ENCODE measurements around the gene RNF149. TPM values are rescaled to one million over a fixed set of nuclear protein-coding genes. Genes with fewer than 3 reads are reported as not detected.
"Not testable (repeated sequence)": the region's sequence is repeated elsewhere in the genome, so short reads cannot be mapped to it uniquely, and the experiment has no call there.

Gene RNF149
- total and polyA plus RNA-seq, 2 experiments from 2014 or later = 38.8 to 47.6 TPM

GRCh38 chr2:101241158-101241557, 67.3 kb downstream of the RNF149 start (continued):
- TF ChIP-seq ZNF331 (CRISPR knock-in tag; IDR thresholded peaks at IDR 0.05; ENCODE audit: low read depth) (no peak), EZH2 (IDR thresholded peaks at IDR 0.05; ENCODE audit: low read depth, unreplicated experiment) (no peak), ZNF462 (CRISPR knock-in tag; IDR thresholded peaks at IDR 0.05) (no peak), REST (IDR thresholded peaks at IDR 0.05; ENCODE audit: unreplicated experiment) (no peak)

GRCh38 chr2:101240694-101241093, 67.8 kb downstream of the RNF149 start:
- not testable (repeated sequence) for H3K4me2 ChIP-seq; H3F3A ChIP-seq (replicated peaks; ENCODE audit: low read depth); ATAC-seq; H3K27ac Mint-ChIP-seq; H3K4me3 Mint-ChIP-seq; H3K79me2 ChIP-seq (replicated peaks; ENCODE audit: insufficient read depth); H2AFZ ChIP-seq; H3K36me3 ChIP-seq (ENCODE audit: insufficient read depth); H3K27me3 ChIP-seq (ENCODE audit: insufficient read depth); H3K36me3 Mint-ChIP-seq (ENCODE audit: low read depth); H3K9me2 ChIP-seq (ENCODE audit: insufficient read depth); H3K4me3 ChIP-seq; H3K27ac ChIP-seq (ENCODE audit: low read depth); H3K27me3 Mint-ChIP-seq (ENCODE audit: insufficient read depth, low read depth, poor library complexity); H3K4me1 ChIP-seq (ENCODE audit: insufficient read depth); H4K20me1 ChIP-seq (replicated peaks; ENCODE audit: insufficient read depth)
- peak; percentile 38 for DNase-seq (ENCODE audit: low spot score)
- H3K4me1 Mint-ChIP-seq = peaks cover 23% of the 10 kb centered on the region
- H3K9me3 Mint-ChIP-seq = peaks cover 12% of the 10 kb centered on the region; the same call in 2 of the 3 replicates
- peak; percentile 65 to 66 for TF ChIP-seq CTCF (conservative IDR thresholded peaks at IDR 0.05; ENCODE audit: low read depth in 2 of 2)

GRCh38 chr2:101239760-101240118, 68.8 kb downstream of the RNF149 start:
- H3K4me1 ChIP-seq (ENCODE audit: insufficient read depth); H3K27ac Mint-ChIP-seq; H4K20me1 ChIP-seq (replicated peaks; ENCODE audit: insufficient read depth); H3K9me2 ChIP-seq (ENCODE audit: insufficient read depth); H3K4me3 Mint-ChIP-seq; DNase-seq (ENCODE audit: low spot score); H3F3A ChIP-seq (replicated peaks; ENCODE audit: low read depth); H3K27ac ChIP-seq (ENCODE audit: low read depth); H2AFZ ChIP-seq; H3K27me3 Mint-ChIP-seq (ENCODE audit: insufficient read depth, low read depth, poor library complexity); H3K4me2 ChIP-seq; H3K4me3 ChIP-seq; H3K36me3 ChIP-seq (ENCODE audit: insufficient read depth); ATAC-seq; H3K27me3 ChIP-seq (ENCODE audit: insufficient read depth); H3K79me2 ChIP-seq (replicated peaks; ENCODE audit: insufficient read depth): not testable (repeated sequence)
- peaks cover 12% of the 10 kb centered on the region; the same call in 2 of the 3 replicates for H3K9me3 Mint-ChIP-seq
- H3K4me1 Mint-ChIP-seq = peaks cover 23% of the 10 kb centered on the region
- peaks cover 11% of the 10 kb centered on the region; the same call in 2 of the 3 replicates for H3K36me3 Mint-ChIP-seq (ENCODE audit: low read depth)
